ENCODE results near the gene IPMK. TPM values are rescaled to one million over a fixed set of nuclear protein-coding genes. Genes with fewer than 3 reads are reported as not detected.
"Not testable (repeated sequence)": the region's sequence is repeated elsewhere in the genome, so short reads cannot be mapped to it uniquely, and the experiment has no call there.

The IPMK gene
- total RNA-seq, 2 donors from 2014 or later: 5.7 to 10.1 TPM

DNA sequence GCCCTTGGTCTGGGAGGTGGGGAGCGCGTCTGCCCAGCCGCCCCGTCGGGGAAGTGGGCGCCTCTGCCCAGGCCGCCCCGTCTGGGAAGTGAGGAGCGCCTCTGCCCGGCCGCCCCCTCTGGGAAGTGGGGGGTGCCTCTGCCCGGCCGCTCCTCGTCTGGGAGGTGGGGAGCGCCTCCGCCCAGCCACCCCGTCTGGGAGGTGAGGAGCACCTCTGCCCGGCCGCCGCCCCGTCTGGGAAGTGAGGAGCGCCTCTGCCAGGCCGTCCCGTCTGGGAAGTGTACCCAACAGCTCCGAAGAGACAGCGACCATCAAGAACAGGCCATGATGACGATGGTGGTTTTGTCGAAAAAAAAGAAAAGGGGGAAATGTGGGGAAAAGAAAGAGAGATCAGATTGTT, 23.5 kb downstream of the IPMK start:
- H3K36me3 Mint-ChIP-seq: peaks cover 5 to 40% of the 10 kb centered on the region in 2 donors
- not testable (repeated sequence) for ATAC-seq; DNase-seq (ENCODE audit: low spot score in 2 of 2); H3K27ac Mint-ChIP-seq; H3K9me3 Mint-ChIP-seq

DNA sequence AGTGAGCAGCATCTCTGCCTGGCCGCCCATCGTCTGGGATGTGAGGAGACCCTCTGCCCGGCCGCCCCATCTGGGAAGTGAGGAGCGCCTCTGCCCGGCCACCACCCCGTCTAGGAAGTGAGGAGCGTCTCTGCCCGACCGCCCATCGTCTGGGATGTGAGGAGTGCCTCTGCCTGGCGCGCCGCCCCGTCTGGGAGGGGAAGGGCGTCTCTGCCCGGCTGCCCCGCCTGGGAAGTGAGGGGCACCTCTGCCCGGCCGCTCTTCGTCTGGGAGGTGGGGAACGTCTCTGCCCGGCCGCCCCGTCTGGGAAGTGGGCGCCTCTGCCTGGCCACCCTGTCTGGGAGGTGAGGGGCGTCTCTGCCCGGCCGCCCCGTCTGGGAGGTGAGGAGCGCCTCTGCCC, 23.9 kb downstream of the IPMK start:
- not testable (repeated sequence) for DNase-seq (ENCODE audit: low spot score in 2 of 2); H3K27ac Mint-ChIP-seq; ATAC-seq; H3K9me3 Mint-ChIP-seq
- H3K36me3 Mint-ChIP-seq: peaks cover 4 to 40% of the 10 kb centered on the region in 2 donors

- Mint-ChIP-seq H3K9me3 (peaks cover 0 to 3% of the 10 kb centered on the region in 2 donors), H3K27ac (no peak overlapping the region), H3K36me3 (peaks cover 0 to 40% of the 10 kb centered on the region in 2 donors)
- ATAC-seq (no peak), DNase-seq (ENCODE audit: low spot score in 2 of 2) (no peak)
These were observed 24.4 kb downstream of the IPMK start for GRCh38 chr10:58243269-58243668.

- peaks cover 0 to 3% of the 10 kb centered on the region in 2 donors for H3K9me3 Mint-ChIP-seq
- DNase-seq (ENCODE audit: low spot score in 2 of 2) (no peak), ATAC-seq (no peak)
- H3K27ac Mint-ChIP-seq: no peak overlapping the region
- H3K36me3 Mint-ChIP-seq: peaks cover 9 to 49% of the 10 kb centered on the region in 2 donors
These were observed 26.3 kb downstream of the IPMK start for GRCh38 chr10:58241346-58241745.

- ATAC-seq (no peak), DNase-seq (ENCODE audit: low spot score in 2 of 2) (no peak)
- peaks cover 10 to 54% of the 10 kb centered on the region in 2 donors for H3K36me3 Mint-ChIP-seq
- H3K9me3 Mint-ChIP-seq: peaks cover 0 to 3% of the 10 kb centered on the region in 2 donors
- no peak overlapping the region for H3K27ac Mint-ChIP-seq
These were observed 27.2 kb downstream of the IPMK start for GRCh38 chr10:58240531-58240930.

- ATAC-seq: no peak
- H3K9me3 Mint-ChIP-seq: no peaks in the 10 kb centered on the region
- H3K27ac Mint-ChIP-seq: no peak overlapping the region
- peaks cover 18 to 54% of the 10 kb centered on the region in 2 donors for H3K36me3 Mint-ChIP-seq
- DNase-seq (ENCODE audit: low spot score in 2 of 2): no peak
These were observed 28.0 kb downstream of the IPMK start for GRCh38 chr10:58239561-58240169.

GRCh38 chr10:58237014-58237834, 30.5 kb downstream of the IPMK start:
- H3K27ac Mint-ChIP-seq: peak overlapping the region in 1 of 2 donors; percentile 65
- peaks cover 40 to 62% of the 10 kb centered on the region in 2 donors for H3K36me3 Mint-ChIP-seq
- H3K9me3 Mint-ChIP-seq: no peaks in the 10 kb centered on the region
- peak; percentile 62 to 98 for ATAC-seq
- DNase-seq (ENCODE audit: low spot score in 2 of 2): no peak

- DNase-seq (ENCODE audit: low spot score in 2 of 2); H3K9me3 Mint-ChIP-seq; H3K27ac Mint-ChIP-seq; ATAC-seq: not testable (repeated sequence)
- H3K36me3 Mint-ChIP-seq: peaks cover 40 to 46% of the 10 kb centered on the region in 2 donors
These were observed 37.8 kb downstream of the IPMK start for GRCh38 chr10:58229856-58230255.

DNA sequence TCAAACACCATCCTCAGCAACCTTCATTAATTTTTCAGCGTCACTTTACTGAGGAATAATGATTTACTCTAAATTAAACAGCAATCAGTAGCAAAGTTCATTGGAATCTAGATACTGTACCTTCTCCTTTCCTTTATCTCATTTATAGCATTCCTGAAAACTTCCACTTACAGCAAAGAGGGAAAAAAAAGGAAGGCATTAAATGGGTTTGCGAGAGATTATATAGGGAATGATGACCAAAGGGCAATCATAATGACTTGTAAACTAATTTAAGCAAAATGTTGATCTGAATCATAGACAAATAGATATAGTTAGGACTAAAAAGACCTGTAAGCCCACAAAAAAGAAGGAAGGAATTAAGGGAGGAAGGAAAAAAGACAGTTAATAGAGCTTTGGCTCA, 42.0 kb downstream of the IPMK start:
- DNase-seq (ENCODE audit: low spot score in 2 of 2): no peak
- Mint-ChIP-seq H3K36me3 (peaks cover 5 to 11% of the 10 kb centered on the region in 2 donors), H3K9me3 (no peaks in the 10 kb centered on the region), H3K27ac (no peak overlapping the region)
- ATAC-seq: no peak

- peaks cover 0 to 5% of the 10 kb centered on the region in 2 donors for H3K36me3 Mint-ChIP-seq
- DNase-seq (ENCODE audit: low spot score in 2 of 2) (no peak), ATAC-seq (no peak)
- no peaks in the 10 kb centered on the region for H3K9me3 Mint-ChIP-seq
- no peak overlapping the region for H3K27ac Mint-ChIP-seq
These were observed 46.8 kb downstream of the IPMK start for GRCh38 chr10:58220769-58221451.

DNA sequence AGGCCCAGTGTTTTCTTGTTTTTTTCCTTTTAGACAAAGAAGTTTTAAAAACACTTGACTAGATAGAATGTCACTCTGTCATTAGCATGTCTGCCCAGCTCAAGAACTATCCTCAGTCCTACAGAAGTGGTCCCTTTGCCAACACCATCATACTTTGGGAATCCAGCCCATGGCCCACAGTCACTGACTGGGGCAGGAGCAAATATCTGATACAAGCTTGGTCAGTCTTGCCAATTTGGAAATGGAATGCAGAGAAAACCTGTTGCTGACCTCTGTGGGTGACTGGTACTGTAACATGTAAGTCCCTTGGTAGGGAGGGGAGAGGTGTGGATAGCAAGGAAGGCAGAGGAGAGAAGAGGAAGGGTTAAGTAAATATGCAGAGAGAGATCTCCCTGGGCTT, 47.8 kb downstream of the IPMK start:
- Mint-ChIP-seq H3K36me3 (peaks cover 2 to 9% of the 10 kb centered on the region in 2 donors), H3K9me3 (no peaks in the 10 kb centered on the region), H3K27ac (no peak overlapping the region)
- ATAC-seq (no peak), DNase-seq (ENCODE audit: low spot score in 2 of 2) (no peak)

DNA sequence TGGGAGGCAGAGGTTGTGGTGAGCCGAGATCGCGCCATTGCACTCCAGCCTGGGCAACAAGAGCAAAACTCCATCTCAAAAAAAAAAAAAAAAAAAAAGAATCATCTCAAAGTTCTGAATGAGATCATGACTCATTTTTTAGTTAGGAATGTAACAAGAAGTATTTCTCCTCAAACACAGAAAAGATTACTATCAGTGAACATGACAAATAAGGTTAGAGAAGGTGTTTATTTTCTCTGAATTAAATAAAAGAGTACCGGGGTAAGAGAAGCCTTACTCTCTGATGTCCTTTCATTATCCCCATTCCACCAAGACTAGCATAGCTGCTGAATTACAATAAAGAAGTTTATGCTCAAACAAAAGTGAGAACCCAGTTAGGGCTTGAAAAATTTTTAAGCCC, 50.1 kb downstream of the IPMK start:
- no peaks in the 10 kb centered on the region for H3K9me3 Mint-ChIP-seq
- DNase-seq (ENCODE audit: low spot score in 2 of 2) (no peak), ATAC-seq (no peak)
- H3K27ac Mint-ChIP-seq: no peak overlapping the region
- peaks cover 16 to 24% of the 10 kb centered on the region in 2 donors for H3K36me3 Mint-ChIP-seq

GRCh38 chr10:58212622-58213021, 55.1 kb downstream of the IPMK start:
- DNase-seq (ENCODE audit: low spot score in 2 of 2) (no peak), ATAC-seq (peak; percentile 9 to 50)
- H3K36me3 Mint-ChIP-seq: peaks cover 25 to 52% of the 10 kb centered on the region in 2 donors
- peaks cover 4 to 6% of the 10 kb centered on the region in 2 donors for H3K9me3 Mint-ChIP-seq
- peak overlapping the region in 1 of 2 donors; percentile 81 for H3K27ac Mint-ChIP-seq

- no peak for DNase-seq (ENCODE audit: low spot score in 2 of 2)
- no peak for ATAC-seq
- Mint-ChIP-seq H3K27ac (no peak overlapping the region), H3K9me3 (peaks cover 4 to 6% of the 10 kb centered on the region in 2 donors), H3K36me3 (peaks cover 25 to 51% of the 10 kb centered on the region in 2 donors)
These were observed 57.5 kb downstream of the IPMK start for GRCh38 chr10:58210160-58210559.

DNA sequence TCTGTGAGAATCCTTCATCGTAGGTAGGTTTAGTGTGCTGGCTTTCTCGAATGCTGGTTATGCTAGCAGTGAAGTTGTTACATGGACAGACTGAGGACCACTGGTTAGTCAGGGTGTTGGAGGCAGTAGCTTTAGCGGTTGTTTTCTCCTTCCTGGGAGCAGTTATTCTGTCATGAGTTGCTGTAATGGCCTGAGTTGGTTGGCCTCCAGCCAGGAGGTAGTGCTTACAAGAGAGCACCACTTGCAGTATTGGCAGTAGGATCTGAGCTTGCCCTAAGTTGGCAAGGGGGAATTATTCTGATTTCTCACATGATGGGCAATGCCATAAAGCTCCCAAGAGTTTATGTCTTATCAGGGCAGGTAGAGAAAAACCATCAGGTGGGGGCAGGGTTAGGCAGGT, 58.0 kb downstream of the IPMK start:
- Mint-ChIP-seq H3K36me3 (peaks cover 20 to 47% of the 10 kb centered on the region in 2 donors), H3K27ac (no peak overlapping the region), H3K9me3 (peaks cover 4 to 6% of the 10 kb centered on the region in 2 donors)
- no peak for DNase-seq (ENCODE audit: low spot score in 2 of 2)
- ATAC-seq: no peak

- Mint-ChIP-seq H3K36me3 (peaks cover 13 to 24% of the 10 kb centered on the region in 2 donors), H3K9me3 (peaks cover 4 to 6% of the 10 kb centered on the region in 2 donors), H3K27ac (no peak overlapping the region)
- DNase-seq (ENCODE audit: low spot score in 2 of 2) (no peak), ATAC-seq (no peak)
These were observed 61.4 kb downstream of the IPMK start for GRCh38 chr10:58206251-58206650.

GRCh38 chr10:58201704-58202103, 66.0 kb downstream of the IPMK start:
- ATAC-seq (no peak), DNase-seq (ENCODE audit: low spot score in 2 of 2) (no peak)
- H3K36me3 Mint-ChIP-seq: peaks cover 4 to 7% of the 10 kb centered on the region in 2 donors
- H3K9me3 Mint-ChIP-seq: no peaks in the 10 kb centered on the region
- no peak overlapping the region for H3K27ac Mint-ChIP-seq
